Fibroblast of lung (primary cell): ENCODE data around the gene PAPOLA. TPM values are rescaled to one million over a fixed set of nuclear protein-coding genes. Genes with fewer than 3 reads are reported as not detected.

ENCODE experiments used
- DNase-seq, 2 donors: peaks; one replicate each; pipeline versions ENCODE4 v3.0.0 to v3.0.0-alpha.2; 2010; ENCODE audit warnings: low read depth in 2 of 2
- H2AFZ ChIP-seq: 2 replicates; pipeline ENCODE4 v1.5.1; 2012; ENCODE audit warnings: low read length, control low read depth, inconsistent platforms
- H3K27ac ChIP-seq: 2 replicates; pipeline ENCODE4 v1.5.1; 2011; ENCODE audit warnings: low read length, control low read depth; ENCODE audit not compliant: insufficient read depth
- H3K27me3 ChIP-seq: 2 replicates; pipeline ENCODE4 v1.5.1; 2011; ENCODE audit warnings: mild to moderate bottlenecking, low read length; ENCODE audit not compliant: control insufficient read depth, insufficient read depth
- H3K36me3 ChIP-seq: 2 replicates; pipeline ENCODE4 v1.5.1; 2011; ENCODE audit warnings: low read length; ENCODE audit not compliant: control insufficient read depth, insufficient read depth
- H3K4me1 ChIP-seq: 2 replicates; pipeline ENCODE4 v1.5.1; 2011; ENCODE audit warnings: low read length; ENCODE audit not compliant: control insufficient read depth, insufficient read depth; ENCODE audit errors: extremely low read depth
- H3K4me2 ChIP-seq: 2 replicates; pipeline ENCODE4 v1.5.1; 2011; ENCODE audit warnings: low read length, control low read depth; ENCODE audit not compliant: insufficient read depth; ENCODE audit errors: extremely low read depth
- H3K4me3 ChIP-seq, 4 experiments: fragments of 200-600 bp in 1 of 4; sonication (generic) in 1 of 4; replicated peaks in 1 of 4; 2 replicates each; pipeline ENCODE4 v1.5.1; 2011 to 2016; ENCODE audit warnings: low read length in 4 of 4, low read depth in 3 of 4, mild to moderate bottlenecking in 3 of 4, control low read depth in 2 of 4, inconsistent platforms in 1 of 4, mixed read lengths in 1 of 4; ENCODE audit not compliant: insufficient read depth in 1 of 4; ENCODE audit errors: control extremely low read depth in 1 of 4
- H3K79me2 ChIP-seq: 2 replicates; pipeline ENCODE4 v1.5.1; 2012; ENCODE audit warnings: mild to moderate bottlenecking, low read length, inconsistent platforms; ENCODE audit not compliant: control insufficient read depth, insufficient read depth
- H3K9ac ChIP-seq: 2 replicates; pipeline ENCODE4 v1.5.1; 2011; ENCODE audit warnings: mild to moderate bottlenecking, low read length, control low read depth; ENCODE audit not compliant: insufficient read depth
- H3K9me3 ChIP-seq: 2 replicates; pipeline ENCODE4 v1.5.1; 2012; ENCODE audit warnings: low read depth, low read length; ENCODE audit not compliant: control insufficient read depth, insufficient read depth
- H4K20me1 ChIP-seq: 2 replicates; pipeline ENCODE4 v1.5.1; 2011; ENCODE audit warnings: low read length; ENCODE audit not compliant: control insufficient read depth, insufficient read depth; ENCODE audit errors: extremely low read depth
- CTCF ChIP-seq, 2 donors: IDR thresholded peaks in 1 of 2; conservative IDR thresholded peaks in 1 of 2; 1 replicate in 1 of 2; 2 replicates in 1 of 2; pipeline ENCODE4 v1.5.1; 2011 to 2012; ENCODE audit warnings: low read length in 2 of 2, control low read depth in 1 of 2, inconsistent platforms in 1 of 2, low read depth in 1 of 2, mild to moderate bottlenecking in 1 of 2
- EZH2 ChIP-seq: IDR thresholded peaks from 2 replicates; pipeline ENCODE4 v1.5.1; 2012; ENCODE audit warnings: low read length, control low read depth, mild to moderate bottlenecking; ENCODE audit errors: missing control alignments
- polyA plus RNA-seq, 2 donors: library from polyadenylated mRNA; depleted of rRNA in 1 of 2; stranded (reverse) in 1 of 2; unstranded in 1 of 2; fragments of >200 nt; gene quantifications; 2 replicates each; pipeline ENCODE4 v1.2.1, GENCODE V29; 2011 to 2012; ENCODE audit warnings: missing spikeins in 1 of 2
- total RNA-seq: library from RNA; depleted of rRNA; stranded (reverse); fragments of >200 nt; gene quantifications from 2 replicates; pipeline ENCODE4 v1.2.1, GENCODE V29; 2014

PAPOLA gene
- total and polyA plus RNA-seq, 2 donors (not counting 1 experiment from before 2014, with no cell fraction given) = 109 to 141 TPM

DNA sequence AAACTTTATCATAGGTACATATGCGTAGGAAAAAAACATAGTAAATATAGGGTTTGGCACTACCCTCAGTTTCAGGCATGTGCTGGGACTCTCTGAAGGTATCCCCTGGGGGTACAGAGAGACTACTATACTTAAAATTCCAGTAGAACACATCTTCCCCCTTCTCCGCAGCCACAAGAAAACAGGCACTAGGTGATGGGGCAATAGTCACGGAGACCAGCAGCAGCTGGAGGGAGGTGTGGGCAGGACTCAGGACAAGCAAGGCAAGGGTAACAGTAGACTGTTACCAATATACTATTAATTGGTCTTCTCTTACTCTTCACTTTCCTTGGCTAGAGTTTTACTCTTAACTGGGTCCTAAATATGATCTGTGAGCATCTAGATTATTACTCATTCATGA is 4.6 kb upstream of the PAPOLA start:
- no peak overlapping the region for H3K9ac ChIP-seq
- no peak overlapping the region for H3K4me3 ChIP-seq
- no peaks in the 10 kb centered on the region for H3K27me3 ChIP-seq
- H3K9me3 ChIP-seq = no peaks in the 10 kb centered on the region
- no peak for DNase-seq
- H3K79me2 ChIP-seq = peaks cover 4% of the 10 kb centered on the region
- H3K4me2 ChIP-seq = no peak overlapping the region
- no peaks in the 10 kb centered on the region for H3K36me3 ChIP-seq
- H4K20me1 ChIP-seq = no peaks in the 10 kb centered on the region
- TF ChIP-seq CTCF (conservative IDR thresholded peaks at IDR 0.05 in 1 of 2, IDR thresholded peaks at IDR 0.05 in 1 of 2; ENCODE audit: low read depth in 1 of 2, low read length in 2 of 2) (no peak), EZH2 (no peak)
- no peak overlapping the region for H3K27ac ChIP-seq
- no peak overlapping the region for H2AFZ ChIP-seq
- no peaks in the 10 kb centered on the region for H3K4me1 ChIP-seq

- Histone ChIP-seq H4K20me1 (no peaks in the 10 kb centered on the region), H3K9ac (peak overlapping the region; percentile 96), H3K79me2 (peaks cover 40% of the 10 kb centered on the region), H3K4me3 (peak overlapping the region; percentile 95 to 99 (median 96)), H3K27me3 (no peaks in the 10 kb centered on the region), H3K9me3 (no peaks in the 10 kb centered on the region), H2AFZ (peak overlapping the region; percentile 79), H3K4me1 (no peaks in the 10 kb centered on the region), H3K4me2 (peak overlapping the region; percentile 98), H3K36me3 (no peaks in the 10 kb centered on the region), H3K27ac (peak overlapping the region; percentile 93)
- no peak for DNase-seq
- TF ChIP-seq CTCF (conservative IDR thresholded peaks at IDR 0.05 in 1 of 2, IDR thresholded peaks at IDR 0.05 in 1 of 2; ENCODE audit: low read depth in 1 of 2, low read length in 2 of 2) (no peak), EZH2 (no peak)
Measured at GRCh38 chr14:96501217-96501739, 904 bp upstream of the PAPOLA start.

DNA sequence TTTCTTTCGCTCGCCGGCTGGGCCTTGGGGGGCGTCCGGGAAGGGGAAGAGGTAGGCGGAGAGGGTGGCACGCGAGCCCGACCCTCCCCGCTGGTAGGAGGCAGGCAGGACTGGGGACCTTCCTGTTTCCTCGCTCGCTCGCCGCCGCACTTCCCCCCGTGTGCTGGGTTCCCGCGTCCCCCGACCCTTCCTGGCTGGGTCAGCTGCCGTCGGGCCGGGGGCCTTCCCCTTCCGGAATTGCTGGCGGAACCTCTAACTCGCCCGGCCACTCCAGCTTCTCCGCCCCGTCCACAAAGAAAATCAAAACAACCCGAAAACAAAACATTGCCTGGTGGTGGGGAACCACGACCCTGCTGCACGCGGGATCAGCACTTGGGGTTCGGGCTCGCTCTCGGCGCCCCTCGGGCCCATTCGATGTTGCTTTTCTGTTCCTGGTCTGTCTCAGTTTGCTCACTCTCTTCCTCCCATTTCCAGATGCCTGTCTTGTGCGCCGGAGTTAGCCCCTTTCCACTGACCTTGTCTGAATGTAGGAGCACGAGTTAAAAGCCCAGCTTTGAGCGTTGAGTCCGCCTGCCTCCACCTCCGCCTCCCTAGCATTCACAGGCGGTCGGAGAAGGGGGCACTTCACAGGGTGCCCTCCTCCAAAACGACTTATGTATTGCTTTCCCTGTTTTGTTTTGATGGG is 581 bp downstream of the PAPOLA start:
- Histone ChIP-seq H3K27ac (peak overlapping the region; percentile 93), H3K36me3 (no peaks in the 10 kb centered on the region), H3K4me3 (peak overlapping the region; percentile 95 to 99 (median 96)), H3K4me2 (peak overlapping the region; percentile 75), H3K27me3 (no peaks in the 10 kb centered on the region), H4K20me1 (no peaks in the 10 kb centered on the region), H3K79me2 (peaks cover 53% of the 10 kb centered on the region), H3K9me3 (no peaks in the 10 kb centered on the region), H2AFZ (peak overlapping the region; percentile 50), H3K9ac (peak overlapping the region; percentile 96), H3K4me1 (no peaks in the 10 kb centered on the region)
- peak; percentile 43 to 44 for DNase-seq
- TF ChIP-seq CTCF (conservative IDR thresholded peaks at IDR 0.05 in 1 of 2, IDR thresholded peaks at IDR 0.05 in 1 of 2; ENCODE audit: low read depth in 1 of 2, low read length in 2 of 2) = no peak
- no peak for TF ChIP-seq EZH2
